Thymus (tissue), 11 donors: ENCODE results near the gene PPM1E. TPM values are rescaled to one million over a fixed set of nuclear protein-coding genes. Genes with fewer than 3 reads are reported as not detected.

Source experiments
- DNase-seq, 9 donors: peaks; one replicate each; pipeline ENCODE4 v3.0.0-alpha.2; 2013; ENCODE audit warnings: low spot score in 9 of 9, low read depth in 6 of 9, missing footprints in 1 of 9
- H3K27ac ChIP-seq, 2 donors: one replicate each; pipeline ENCODE4 v1.5.1; 2013; ENCODE audit warnings: control low read depth in 1 of 2, low read depth in 1 of 2, low read length in 1 of 2, mild to moderate bottlenecking in 1 of 2, moderate library complexity in 1 of 2
- H3K27me3 ChIP-seq, 2 donors: one replicate each; pipeline ENCODE4 v1.5.1; 2013; ENCODE audit warnings: low read length in 1 of 2; ENCODE audit not compliant: control insufficient read depth in 2 of 2, insufficient read depth in 1 of 2
- H3K36me3 ChIP-seq, 2 donors: one replicate each; pipeline ENCODE4 v1.5.1; 2013; ENCODE audit warnings: low read length in 1 of 2, mild to moderate bottlenecking in 1 of 2, moderate library complexity in 1 of 2; ENCODE audit not compliant: control insufficient read depth in 2 of 2, insufficient read depth in 2 of 2
- H3K4me1 ChIP-seq, 2 donors: one replicate each; pipeline ENCODE4 v1.5.1; 2013; ENCODE audit warnings: low read length in 2 of 2; ENCODE audit not compliant: control insufficient read depth in 2 of 2, insufficient read depth in 2 of 2
- H3K4me3 ChIP-seq, 2 donors: one replicate each; pipeline ENCODE4 v1.5.1; 2013; ENCODE audit warnings: low read length in 2 of 2, control low read depth in 1 of 2, mild to moderate bottlenecking in 1 of 2
- H3K9me3 ChIP-seq, 2 donors: one replicate each; pipeline ENCODE4 v1.5.1; 2013; ENCODE audit warnings: low read length in 1 of 2, mild to moderate bottlenecking in 1 of 2; ENCODE audit not compliant: control insufficient read depth in 2 of 2, insufficient read depth in 1 of 2
- WGBS: extraction: QIAGEN DNeasy Blood & Tissue Kit; methylation state at CpG from one replicate; pipeline ENCODE4 v1.1.7; 2013; 5-methylcytosine and 5-hydroxymethylcytosine counted together
- polyA plus RNA-seq: library from polyadenylated mRNA; stranded (reverse); fragments of 200-250 nt; gene quantifications from one replicate; pipeline ENCODE4 v1.2.3, GENCODE V29; 2013
- total RNA-seq: library from RNA; stranded (reverse); fragments of 120-200 nt; gene quantifications from one replicate; pipeline ENCODE4 v1.2.4, GENCODE V29; 2013
- donor health status: healthy.

PPM1E gene
- total and polyA plus RNA-seq, 2 donors = 0.14 to 0.30 TPM

GRCh38 chr17:59010026-59010425, 254.4 kb downstream of the PPM1E start:
- no peaks in the 10 kb centered on the region for H3K27me3 ChIP-seq
- no peaks in the 10 kb centered on the region for H3K4me1 ChIP-seq
- H3K27ac ChIP-seq = no peak overlapping the region
- 97% methylated on average over 2 of the region's 2 CpGs for WGBS
- H3K4me3 ChIP-seq = no peak overlapping the region
- H3K9me3 ChIP-seq = no peaks in the 10 kb centered on the region
- DNase-seq = no peak
- peaks cover 6 to 16% of the 10 kb centered on the region in 2 donors for H3K36me3 ChIP-seq

- Histone ChIP-seq H3K27ac (no peak overlapping the region), H3K4me1 (no peaks in the 10 kb centered on the region), H3K27me3 (no peaks in the 10 kb centered on the region), H3K4me3 (no peak overlapping the region), H3K36me3 (peaks cover 20 to 23% of the 10 kb centered on the region in 2 donors), H3K9me3 (no peaks in the 10 kb centered on the region)
- WGBS = 98% methylated on average over 2 of the region's 2 CpGs
- DNase-seq = no peak
These were observed 256.3 kb downstream of the PPM1E start for GRCh38 chr17:59011975-59012374.

GRCh38 chr17:59018019-59018418, 262.4 kb downstream of the PPM1E start:
- no peak overlapping the region for H3K27ac ChIP-seq
- peaks cover 14 to 18% of the 10 kb centered on the region in 2 donors for H3K36me3 ChIP-seq
- no peaks in the 10 kb centered on the region for H3K27me3 ChIP-seq
- no peaks in the 10 kb centered on the region for H3K9me3 ChIP-seq
- H3K4me1 ChIP-seq = no peaks in the 10 kb centered on the region
- WGBS = 97% methylated on average over 1 of the region's 1 CpG
- no peak overlapping the region for H3K4me3 ChIP-seq
- no peak for DNase-seq

GRCh38 chr17:59024916-59025315, 269.3 kb downstream of the PPM1E start:
- H3K4me3 ChIP-seq = no peak overlapping the region
- H3K9me3 ChIP-seq = no peaks in the 10 kb centered on the region
- peaks cover 10 to 20% of the 10 kb centered on the region in 2 donors for H3K36me3 ChIP-seq
- WGBS = 96% methylated on average over 2 of the region's 2 CpGs
- no peak for DNase-seq
- H3K4me1 ChIP-seq = no peaks in the 10 kb centered on the region
- no peaks in the 10 kb centered on the region for H3K27me3 ChIP-seq
- H3K27ac ChIP-seq = no peak overlapping the region

- Histone ChIP-seq H3K9me3 (no peaks in the 10 kb centered on the region), H3K4me3 (no peak overlapping the region), H3K27ac (no peak overlapping the region), H3K36me3 (peaks cover 10 to 22% of the 10 kb centered on the region in 2 donors), H3K27me3 (no peaks in the 10 kb centered on the region), H3K4me1 (no peaks in the 10 kb centered on the region)
- WGBS = 98% methylated on average over 1 of the region's 1 CpG
- no peak for DNase-seq
These were observed 270.7 kb downstream of the PPM1E start for GRCh38 chr17:59026176-59026939.

GRCh38 chr17:59027750-59028149, 272.1 kb downstream of the PPM1E start:
- H3K36me3 ChIP-seq = peaks cover 10 to 25% of the 10 kb centered on the region in 2 donors
- no peak overlapping the region for H3K27ac ChIP-seq
- H3K27me3 ChIP-seq = no peaks in the 10 kb centered on the region
- 77% methylated on average over 4 of the region's 4 CpGs for WGBS
- no peaks in the 10 kb centered on the region for H3K4me1 ChIP-seq
- H3K9me3 ChIP-seq = no peaks in the 10 kb centered on the region
- no peak for DNase-seq
- H3K4me3 ChIP-seq = no peak overlapping the region

- 96% methylated on average over 6 of the region's 6 CpGs for WGBS
- H3K4me1 ChIP-seq = no peaks in the 10 kb centered on the region
- peaks cover 10 to 25% of the 10 kb centered on the region in 2 donors for H3K36me3 ChIP-seq
- DNase-seq = no peak
- no peaks in the 10 kb centered on the region for H3K27me3 ChIP-seq
- H3K27ac ChIP-seq = no peak overlapping the region
- no peak overlapping the region for H3K4me3 ChIP-seq
- no peaks in the 10 kb centered on the region for H3K9me3 ChIP-seq
These were observed 272.7 kb downstream of the PPM1E start for GRCh38 chr17:59028328-59028727.

GRCh38 chr17:59030811-59031210, 275.2 kb downstream of the PPM1E start:
- Histone ChIP-seq H3K4me3 (no peak overlapping the region), H3K4me1 (no peaks in the 10 kb centered on the region), H3K27me3 (no peaks in the 10 kb centered on the region), H3K27ac (no peak overlapping the region), H3K36me3 (peaks cover 10 to 29% of the 10 kb centered on the region in 2 donors), H3K9me3 (no peaks in the 10 kb centered on the region)
- DNase-seq = no peak
- 99% methylated on average over 1 of the region's 1 CpG for WGBS
